Melanocyte of skin (primary cell): Measurements from ENCODE around the gene MEF2D. TPM values are rescaled to one million over a fixed set of nuclear protein-coding genes. Genes with fewer than 3 reads are reported as not detected.

ENCODE experiments used
- small RNA-seq, 2 donors: library from RNA; depleted of rRNA; stranded (forward); fragments of <200 nt; gene quantifications; one replicate each; pipeline ENCODE3, GENCODE V24; 2012
- total RNA-seq, 2 donors: library from RNA; depleted of rRNA; stranded (reverse); fragments of >200 nt; gene quantifications; 2 replicates each; pipeline ENCODE4 v1.2.3, GENCODE V29; 2012

MEF2D gene
- total RNA-seq: 10 to 100 TPM; 17.6 to 18.2 TPM

DNA sequence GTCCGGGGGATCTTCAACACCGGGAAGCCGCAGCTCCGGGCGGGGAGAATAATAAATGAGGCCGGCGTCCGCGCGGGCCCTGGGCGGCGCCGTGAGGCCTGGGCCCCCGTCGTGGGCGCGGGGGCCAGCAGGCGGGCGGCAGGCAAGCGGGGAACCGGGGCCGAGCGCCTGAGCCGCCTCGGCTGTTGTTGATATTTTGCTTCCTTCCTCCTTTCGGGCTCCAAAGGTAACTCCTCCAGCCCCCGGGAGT lies at the start of gene MEF2D:
TSS of gene MEF2D (minus strand) at position 233 of the 250 bp plus-strand sequence. CDS start 17,483 bp downstream, outside the sequence.

Small RNA genes within 50 kb of the gene (small RNA-seq; reads per million reads assigned to genes)
- gene MIR9-1 (0 reads per million in 2 donors), gene RF00019 (0 reads per million in 2 donors)

Other genes starting within 250 kb of the MEF2D start
- 10 to 100 TPM; 54.4 to 63.6 TPM for gene SMG5, start 217.9 kb downstream of the MEF2D start, total RNA-seq
- 1 to 10 TPM; 1.3 to 1.4 TPM for gene TMEM79, start 216.4 kb downstream of the MEF2D start, total RNA-seq
- gene GLMP, start 205.1 kb downstream of the MEF2D start, total RNA-seq: 100 to 1,000 TPM; 236 to 244 TPM
- gene VHLL, start 201.5 kb downstream of the MEF2D start, total RNA-seq: not detected
- 100 to 1,000 TPM; 425 to 719 TPM for gene CCT3, start 162.5 kb downstream of the MEF2D start, total RNA-seq
- gene TSACC, start 162.2 kb downstream of the MEF2D start, total RNA-seq: 1 to 10 TPM in 1 of 2 donors, not detected in 1; 1.0 TPM
- not detected for gene RHBG, start 131.6 kb downstream of the MEF2D start, total RNA-seq
- 10 to 100 TPM; 26.8 to 31.6 TPM for gene IQGAP3, start 71.8 kb upstream of the MEF2D start, total RNA-seq
- gene TTC24, start 78.9 kb upstream of the MEF2D start, total RNA-seq: not detected
- gene NAXE, start 91.0 kb upstream of the MEF2D start, total RNA-seq: 100 to 1,000 TPM; 112 to 129 TPM
- gene GPATCH4, start 100.7 kb upstream of the MEF2D start, total RNA-seq: 10 to 100 TPM; 18.2 to 26.6 TPM
- gene HAPLN2, start 118.6 kb upstream of the MEF2D start, total RNA-seq: not detected
- gene BCAN, start 141.3 kb upstream of the MEF2D start, total RNA-seq: 100 to 1,000 TPM in 1 of 2 donors, 10 to 100 TPM in 1; 25.0 to 131 TPM
- gene NES, start 176.6 kb upstream of the MEF2D start, total RNA-seq: 10 to 100 TPM; 14.8 to 26.6 TPM
- 1 to 10 TPM in 1 of 2 donors, not detected in 1; 1.7 TPM for gene CRABP2, start 204.8 kb upstream of the MEF2D start, total RNA-seq
- gene METTL25B, start 227.7 kb upstream of the MEF2D start, total RNA-seq: 10 to 100 TPM in 1 of 2 donors, 1 to 10 TPM in 1; 7.3 to 15.1 TPM
- gene ISG20L2, start 228.0 kb upstream of the MEF2D start, total RNA-seq: 10 to 100 TPM; 22.4 to 25.0 TPM
- gene MRPL24, start 240.3 kb upstream of the MEF2D start, total RNA-seq: 10 to 100 TPM; 37.5 to 42.0 TPM